HEK293 (cell line): ENCODE data around the gene OGFOD2.

Experiments
- REST ChIP-seq: fragments of 450-650 bp; formaldehyde crosslinking; IDR thresholded peaks from 2 replicates; pipeline ENCODE4 v1.5.1; 2016; ENCODE audit warnings: missing biosample characterization, missing genetic modification characterization
- SP2 ChIP-seq: fragments of 450-650 bp; formaldehyde crosslinking; IDR thresholded peaks from 2 replicates; pipeline ENCODE4 v1.5.1; 2016; ENCODE audit warnings: missing biosample characterization, missing genetic modification characterization
- TCF7L2 ChIP-seq: IDR thresholded peaks from 2 replicates; pipeline ENCODE4 v1.6.1; 2011; ENCODE audit warnings: low read depth, mild to moderate bottlenecking, inconsistent platforms, low read length, moderate library complexity, borderline replicate concordance
- ZNF133 ChIP-seq: fragments of 450-650 bp; formaldehyde crosslinking; IDR thresholded peaks from 2 replicates; pipeline ENCODE4 v1.5.1; 2016; ENCODE audit warnings: missing biosample characterization, missing genetic modification characterization
- ZNF416 ChIP-seq: fragments of 450-650 bp; formaldehyde crosslinking; IDR thresholded peaks from 2 replicates; pipeline ENCODE4 v1.5.1; 2016; ENCODE audit warnings: missing biosample characterization, missing genetic modification characterization
- ZNF561 ChIP-seq: fragments of 450-650 bp; IDR thresholded peaks from 2 replicates; pipeline ENCODE4 v1.5.1; 2018; ENCODE audit warnings: missing biosample characterization, missing genetic modification characterization, borderline replicate concordance
- ZNF768 ChIP-seq: fragments of 450-650 bp; formaldehyde crosslinking; IDR thresholded peaks from 2 replicates; pipeline ENCODE4 v1.5.1; 2018; ENCODE audit warnings: missing biosample characterization, mild to moderate bottlenecking, missing genetic modification characterization
- TF ChIP-seq, protein P1 (sequence below): fragments of 450-650 bp; formaldehyde crosslinking; IDR thresholded peaks from 2 replicates; pipeline ENCODE4 v1.5.1; 2016; ENCODE audit warnings: missing biosample characterization, missing genetic modification characterization

- TF ChIP-seq, protein P1, sequence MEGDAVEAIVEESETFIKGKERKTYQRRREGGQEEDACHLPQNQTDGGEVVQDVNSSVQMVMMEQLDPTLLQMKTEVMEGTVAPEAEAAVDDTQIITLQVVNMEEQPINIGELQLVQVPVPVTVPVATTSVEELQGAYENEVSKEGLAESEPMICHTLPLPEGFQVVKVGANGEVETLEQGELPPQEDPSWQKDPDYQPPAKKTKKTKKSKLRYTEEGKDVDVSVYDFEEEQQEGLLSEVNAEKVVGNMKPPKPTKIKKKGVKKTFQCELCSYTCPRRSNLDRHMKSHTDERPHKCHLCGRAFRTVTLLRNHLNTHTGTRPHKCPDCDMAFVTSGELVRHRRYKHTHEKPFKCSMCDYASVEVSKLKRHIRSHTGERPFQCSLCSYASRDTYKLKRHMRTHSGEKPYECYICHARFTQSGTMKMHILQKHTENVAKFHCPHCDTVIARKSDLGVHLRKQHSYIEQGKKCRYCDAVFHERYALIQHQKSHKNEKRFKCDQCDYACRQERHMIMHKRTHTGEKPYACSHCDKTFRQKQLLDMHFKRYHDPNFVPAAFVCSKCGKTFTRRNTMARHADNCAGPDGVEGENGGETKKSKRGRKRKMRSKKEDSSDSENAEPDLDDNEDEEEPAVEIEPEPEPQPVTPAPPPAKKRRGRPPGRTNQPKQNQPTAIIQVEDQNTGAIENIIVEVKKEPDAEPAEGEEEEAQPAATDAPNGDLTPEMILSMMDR (tag by site-specific recombination): no peak
- TF ChIP-seq TCF7L2 (no peak), ZNF133 (tag by site-specific recombination) (no peak), ZNF768 (tag by site-specific recombination) (no peak), ZNF416 (tag by site-specific recombination) (no peak), ZNF561 (tag by site-specific recombination) (no peak), SP2 (tag by site-specific recombination) (no peak), REST (tag by site-specific recombination) (no peak)
These were observed 6.8 kb downstream of the OGFOD2 start for GRCh38 chr12:122981587-122982476.
